Stimulated activated CD8-positive, alpha-beta memory T cell treated with anti-CD3 and anti-CD28 coated beads, Interleukin-4, amount 100 ng/mL, for 48 hours (primary cell): ENCODE measurements around the gene LMOD1.
"Not testable (repeated sequence)": the region's sequence is repeated elsewhere in the genome, so short reads cannot be mapped to it uniquely, and the experiment has no call there.

Experiments
- DNase-seq: peaks from one replicate; pipeline ENCODE4 v3.0.0-alpha.2; 2020

The LMOD1 gene

DNA sequence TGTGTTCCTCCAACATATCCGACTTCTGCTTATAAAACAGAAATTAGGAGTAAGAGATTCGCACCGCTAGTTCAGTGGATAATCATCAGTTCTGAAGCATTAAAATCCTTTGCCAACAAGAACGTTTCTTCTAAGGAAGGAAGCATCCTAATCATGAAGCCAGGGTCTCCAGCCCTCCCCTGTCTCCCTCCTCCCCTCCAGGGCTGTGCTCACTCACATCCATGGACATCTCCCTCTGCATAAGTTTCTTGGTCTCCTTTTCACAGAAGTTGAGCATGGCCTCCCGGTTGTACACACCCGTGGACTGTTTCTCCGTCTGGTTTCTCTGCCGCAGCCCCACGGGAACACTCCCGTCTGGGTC lies 505 bp downstream of the LMOD1 start:
- no peak for DNase-seq

GRCh38 chr1:201945157-201945556 lies 1.2 kb downstream of the LMOD1 start:
- DNase-seq: no peak

DNA sequence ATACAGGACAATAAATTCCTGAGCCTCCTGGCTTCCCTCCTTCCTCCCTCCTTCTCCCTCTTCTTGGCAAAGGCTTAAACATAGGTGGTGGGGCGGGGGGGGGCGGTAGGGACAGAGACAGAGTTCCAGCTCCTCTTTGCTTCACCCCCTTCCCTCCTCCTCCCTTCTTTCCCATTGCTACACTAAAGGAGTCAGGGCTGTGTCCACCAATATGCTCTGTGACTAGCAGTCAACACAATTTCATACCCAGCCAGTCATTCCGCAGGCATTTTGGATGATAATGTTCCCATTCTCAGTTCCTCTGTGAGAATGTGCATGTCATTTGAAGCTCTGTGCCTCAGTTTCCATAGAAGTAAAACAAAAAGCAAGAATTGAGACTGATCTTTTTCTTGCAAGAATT lies 1.7 kb downstream of the LMOD1 start:
- no peak for DNase-seq

- no peak for DNase-seq
Measured at GRCh38 chr1:201944002-201944401, 2.3 kb downstream of the LMOD1 start.

DNA sequence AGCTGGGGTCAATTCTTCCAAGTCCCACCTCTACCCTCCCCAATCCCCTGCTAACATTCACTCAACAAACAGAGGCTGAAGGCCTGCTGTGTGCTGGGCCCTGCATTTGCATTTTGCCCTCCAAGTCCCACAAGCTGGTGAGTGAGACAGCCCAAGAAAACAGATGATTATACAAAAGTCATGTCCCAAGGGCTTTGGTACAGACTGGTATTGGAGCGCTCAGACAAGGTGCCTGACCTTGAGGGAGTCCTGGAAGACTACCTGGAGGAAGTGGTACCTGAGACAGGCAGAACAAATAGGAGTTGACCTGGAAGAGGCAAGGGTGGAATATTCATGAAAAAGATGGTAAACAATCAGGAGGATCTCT lies 4.2 kb downstream of the LMOD1 start:
- DNase-seq: no peak

DNA sequence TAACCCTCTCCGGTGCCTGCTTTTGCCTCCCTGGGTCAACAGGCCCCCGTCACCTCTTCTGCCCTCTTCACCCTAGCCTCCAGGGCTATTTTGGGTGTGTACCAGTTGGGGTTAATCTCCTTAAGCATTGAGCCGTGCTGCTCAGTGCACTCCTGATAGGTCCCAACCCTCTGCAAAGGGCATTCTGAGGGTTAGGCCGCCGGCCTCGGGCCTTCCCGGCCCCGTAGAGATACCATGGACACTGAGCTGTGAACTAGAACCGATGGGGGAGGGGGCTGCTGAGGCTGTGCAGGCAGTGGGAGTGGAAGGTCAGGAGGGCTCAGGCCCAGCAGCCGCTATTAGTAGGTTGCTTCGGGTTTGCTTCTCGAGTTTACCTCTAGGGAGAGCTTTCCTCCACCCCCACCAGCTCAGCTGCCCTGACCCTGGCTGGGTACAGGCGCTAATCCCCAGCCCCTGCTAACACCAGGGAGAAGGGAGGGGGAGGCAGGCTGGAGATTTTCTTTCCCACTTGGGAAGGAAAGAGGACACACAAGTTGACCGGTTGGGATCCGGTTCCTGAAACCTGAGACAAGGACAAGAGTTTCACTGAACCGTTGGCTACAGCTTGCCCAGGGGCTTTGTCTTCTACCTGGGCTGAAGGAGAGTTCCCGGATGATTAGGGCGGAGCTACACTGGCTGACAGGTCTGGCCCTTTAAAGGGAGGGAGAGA lies 4.8 kb downstream of the LMOD1 start:
- DNase-seq: no peak

DNA sequence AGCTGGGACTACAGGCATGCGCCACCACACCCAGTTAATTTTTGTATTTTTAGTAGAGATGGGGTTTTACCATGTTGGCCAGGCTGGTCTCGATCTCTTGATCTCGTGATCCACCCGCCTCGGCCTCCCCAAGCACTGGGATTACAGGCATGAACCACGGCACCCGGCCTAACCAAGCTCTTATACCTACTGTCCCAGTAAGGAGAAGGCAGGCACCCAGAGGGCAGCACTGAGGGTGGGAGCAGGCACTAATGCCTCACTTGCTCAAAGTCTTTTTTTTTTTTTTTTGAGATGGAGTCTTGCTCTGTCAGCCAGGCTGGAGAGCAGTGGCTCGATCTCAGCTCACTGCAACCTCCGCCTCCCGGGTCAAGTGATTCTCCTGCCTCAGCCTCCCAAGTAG lies 6.0 kb downstream of the LMOD1 start:
- DNase-seq: not testable (repeated sequence)

- no peak for DNase-seq
Measured at GRCh38 chr1:201939574-201939973, 6.8 kb downstream of the LMOD1 start.

GRCh38 chr1:201939148-201939547 lies 7.2 kb downstream of the LMOD1 start:
- no peak for DNase-seq

GRCh38 chr1:201938440-201939035 lies 7.8 kb downstream of the LMOD1 start:
- no peak for DNase-seq

DNA sequence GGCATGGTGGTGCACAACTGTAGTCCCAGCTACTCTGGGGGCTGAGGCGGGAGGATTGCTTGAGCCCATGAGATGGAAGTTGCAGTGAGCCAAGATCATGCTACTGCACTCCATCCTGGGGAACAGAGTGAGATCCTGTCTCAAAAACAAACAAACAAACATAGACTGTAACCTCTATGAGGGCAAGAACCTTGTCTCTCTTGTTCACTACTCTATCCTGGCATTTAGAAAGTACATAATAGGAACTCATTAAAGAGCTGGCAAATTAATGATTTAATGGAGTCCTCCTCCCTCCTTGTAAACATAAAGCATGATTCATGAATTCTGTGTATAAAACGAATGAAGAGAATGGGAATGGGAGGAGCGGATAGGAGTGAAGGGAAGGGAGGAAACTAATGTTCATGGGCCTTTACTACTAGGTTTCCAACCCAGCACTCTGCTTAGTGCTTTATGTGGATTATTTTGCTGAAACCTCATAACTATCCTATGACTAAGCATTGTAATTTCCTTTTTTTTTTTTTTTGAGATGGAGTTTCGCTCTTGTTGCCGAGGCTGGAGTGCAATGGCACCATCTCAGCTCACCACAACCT lies 8.6 kb downstream of the LMOD1 start:
- no peak for DNase-seq

GRCh38 chr1:201933840-201934430 lies 12.4 kb downstream of the LMOD1 start:
- no peak for DNase-seq

- no peak for DNase-seq
Measured at GRCh38 chr1:201930803-201931202, 15.5 kb downstream of the LMOD1 start.

GRCh38 chr1:201930137-201930536 lies 16.2 kb downstream of the LMOD1 start:
- DNase-seq: no peak

DNA sequence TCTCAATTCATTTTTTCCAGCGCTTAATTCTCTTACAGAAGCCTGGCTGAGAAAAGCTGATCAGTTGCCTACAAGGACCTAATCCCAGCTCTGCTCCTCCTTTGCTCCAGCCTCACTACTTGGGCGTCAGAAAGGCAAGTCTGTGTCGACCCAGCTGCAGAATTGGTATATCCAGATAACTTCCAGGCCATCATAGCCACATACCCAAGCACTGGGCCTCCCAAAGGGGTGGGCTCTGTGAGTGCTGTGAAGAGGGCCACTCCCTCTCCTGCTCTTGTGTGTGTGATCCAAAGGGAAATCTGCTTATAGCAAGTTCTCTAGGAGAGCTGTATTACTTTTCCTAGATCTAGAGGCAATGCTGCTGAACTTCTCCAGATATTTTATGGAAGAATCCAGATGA lies 18.1 kb downstream of the LMOD1 start:
- no peak for DNase-seq

DNA sequence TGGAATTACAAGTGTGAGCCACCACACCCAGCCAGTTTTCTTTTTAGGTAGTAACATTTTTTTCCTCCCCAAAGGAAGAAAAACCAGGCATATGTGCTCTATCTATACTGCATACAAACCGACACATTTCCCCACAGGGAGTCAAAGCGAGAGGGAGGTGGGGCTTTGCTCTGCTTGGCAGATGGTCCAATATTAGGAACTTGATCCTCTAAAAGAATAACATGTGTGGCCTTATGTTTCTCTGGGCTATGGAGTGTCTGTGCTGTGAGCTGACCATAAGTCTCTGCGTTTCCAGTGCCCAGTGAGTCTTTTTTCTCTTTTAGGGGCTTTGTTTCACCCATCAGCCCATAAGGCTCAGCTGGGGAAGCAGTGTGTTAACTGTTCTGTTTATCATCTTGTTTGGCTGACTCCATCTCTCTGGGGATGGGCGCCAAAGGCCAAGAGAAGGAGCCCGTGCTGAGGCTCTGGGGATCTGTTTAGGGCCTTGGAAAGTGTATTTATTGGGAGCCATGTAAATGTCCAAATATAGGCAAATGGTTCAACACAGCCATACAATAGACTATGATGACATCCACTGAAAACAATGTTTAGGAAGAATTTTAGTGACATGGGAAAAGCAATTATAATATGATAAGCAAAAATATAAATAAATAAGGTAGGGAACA lies 20.2 kb downstream of the LMOD1 start:
- no peak for DNase-seq

- DNase-seq: no peak
Measured at GRCh38 chr1:201925301-201925567, 21.1 kb downstream of the LMOD1 start.

GRCh38 chr1:201921952-201922558 lies 24.3 kb downstream of the LMOD1 start:
- DNase-seq: no peak

DNA sequence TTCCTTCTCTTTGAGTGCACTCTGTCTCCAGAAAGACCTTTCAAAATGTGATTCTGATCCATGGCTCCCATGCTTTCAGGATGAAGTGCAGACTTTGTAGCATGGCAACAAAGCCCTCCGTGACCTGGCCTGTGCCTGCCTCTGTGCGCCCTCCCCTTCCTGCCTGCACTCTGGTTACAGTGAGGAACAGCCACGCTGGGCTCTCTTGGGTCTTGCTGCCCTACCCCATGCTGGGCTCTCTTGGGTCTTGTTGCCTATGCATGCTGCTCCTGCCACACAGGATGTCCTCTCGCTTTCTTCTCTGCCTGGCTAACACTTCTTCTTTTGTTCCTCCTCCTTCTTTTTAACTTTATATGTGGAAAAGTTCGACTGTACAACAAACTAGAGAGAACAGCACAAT lies 28.0 kb downstream of the LMOD1 start:
- DNase-seq: no peak

GRCh38 chr1:201917362-201918033 lies 28.9 kb downstream of the LMOD1 start:
- DNase-seq: no peak

DNA sequence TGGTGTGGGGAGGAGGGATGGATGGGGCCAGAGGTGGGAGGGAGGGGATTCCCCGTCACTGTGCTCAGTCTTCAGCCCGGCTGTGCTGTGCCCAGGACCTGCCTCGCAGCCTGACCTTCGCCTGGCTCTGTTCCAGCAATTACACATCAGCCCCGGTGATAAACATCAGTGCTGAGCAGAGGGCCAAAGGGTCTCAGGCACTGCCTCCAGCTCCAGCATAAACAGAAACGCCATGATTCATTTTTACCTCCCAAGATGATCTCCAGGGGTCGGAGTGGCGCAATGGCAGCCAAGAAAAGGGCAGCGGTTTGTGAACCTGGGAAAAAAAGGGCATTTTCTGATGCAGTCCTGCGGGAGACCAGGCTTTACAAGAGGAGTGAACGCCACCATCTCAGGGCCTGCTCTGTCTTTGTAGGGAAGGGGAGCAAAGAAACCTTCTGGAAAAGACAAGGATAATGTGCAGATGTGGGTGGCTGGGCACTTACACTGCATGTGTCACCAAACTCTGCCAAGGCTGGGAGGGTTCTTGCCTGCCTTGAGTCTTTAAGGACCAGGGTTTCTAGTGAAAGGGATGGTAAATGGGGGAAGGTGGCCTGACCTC lies 29.6 kb downstream of the LMOD1 start:
- no peak for DNase-seq

DNA sequence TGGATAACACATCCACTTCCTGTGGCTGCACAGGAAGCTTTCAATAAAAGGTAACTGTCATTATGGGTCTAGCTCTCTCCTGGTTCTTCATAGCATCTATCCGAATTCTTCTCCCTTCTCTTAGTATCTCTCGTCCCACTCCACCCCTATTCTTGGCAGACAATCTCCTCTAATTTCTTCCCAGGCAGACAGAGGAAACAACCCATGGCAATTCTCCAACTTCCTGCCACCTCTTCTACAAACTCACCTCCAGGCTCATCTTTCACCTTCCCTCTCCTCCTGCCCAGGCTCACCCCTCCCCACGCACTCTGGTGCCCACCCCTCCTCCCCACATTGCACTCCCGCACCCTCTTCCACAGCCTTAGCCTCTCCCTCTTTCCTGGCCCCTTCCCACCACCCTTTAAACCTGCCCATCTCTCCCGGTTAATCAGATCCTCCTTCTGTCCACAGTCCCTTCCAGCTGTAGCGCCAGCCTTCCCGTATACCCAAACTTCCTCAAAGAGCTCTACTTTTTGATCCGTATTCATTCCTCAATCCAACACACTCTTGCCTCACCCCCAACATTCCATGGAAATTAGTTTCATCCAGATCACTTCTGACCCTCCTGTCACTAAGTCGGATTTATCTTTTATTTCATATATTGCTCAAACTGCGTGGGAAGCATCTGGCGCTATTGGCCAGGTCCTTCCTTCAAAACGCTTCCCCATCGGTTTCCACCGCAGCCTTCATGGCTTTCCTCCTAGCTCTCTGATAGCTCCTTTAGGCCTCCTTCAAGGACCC lies 31.7 kb downstream of the LMOD1 start:
- no peak for DNase-seq
